ENCODE data around the gene TBC1D3B.
A peak's percentile ranks its signal among the peaks of the same experiment; 100 is the strongest.
"Not testable (repeated sequence)": the region's sequence is repeated elsewhere in the genome, so short reads cannot be mapped to it uniquely, and the experiment has no call there.

Gene TBC1D3B

GRCh38 chr17:36198831-36199465, 22.5 kb upstream of the TBC1D3B start:
- peak; percentile 67 to 88 for DNase-seq

GRCh38 chr17:36197387-36197703, 20.9 kb upstream of the TBC1D3B start:
- peak; percentile 67 to 91 for DNase-seq

- DNase-seq = no peak
Observed at GRCh38 chr17:36196131-36196486, 19.7 kb upstream of the TBC1D3B start.

- DNase-seq = peak in 1 of 2 donors; percentile 14
Observed at GRCh38 chr17:36195434-36196130, 19.1 kb upstream of the TBC1D3B start.

- peak in 1 of 2 donors; percentile 24 for DNase-seq
Observed at GRCh38 chr17:36194832-36195433, 18.5 kb upstream of the TBC1D3B start.

GRCh38 chr17:36194147-36194831, 17.9 kb upstream of the TBC1D3B start:
- peak in 1 of 2 donors; percentile 55 for DNase-seq

- no peak for DNase-seq
Observed at GRCh38 chr17:36193216-36193775, 16.9 kb upstream of the TBC1D3B start.

- not testable (repeated sequence) for DNase-seq
Observed at GRCh38 chr17:36190549-36191330, 14.3 kb upstream of the TBC1D3B start.

- DNase-seq = peak in 1 of 2 donors; percentile 64
Observed at GRCh38 chr17:36189993-36190392, 13.6 kb upstream of the TBC1D3B start.

GRCh38 chr17:36188891-36189306, 12.5 kb upstream of the TBC1D3B start:
- peak; percentile 95 to 100 for DNase-seq

GRCh38 chr17:36187943-36188665, 11.7 kb upstream of the TBC1D3B start:
- peak; percentile 70 to 83 for DNase-seq

- DNase-seq = peak in 1 of 2 donors; percentile 42
Observed at GRCh38 chr17:36186810-36187763, 10.7 kb upstream of the TBC1D3B start.

GRCh38 chr17:36185416-36185815, 9.0 kb upstream of the TBC1D3B start:
- DNase-seq = peak in 1 of 2 donors; percentile 6

GRCh38 chr17:36184023-36184765, 7.8 kb upstream of the TBC1D3B start:
- DNase-seq = peak in 1 of 2 donors; percentile 7

GRCh38 chr17:36183001-36183971, 6.8 kb upstream of the TBC1D3B start:
- DNase-seq = peak; percentile 79 to 85

- no peak for DNase-seq
Observed at GRCh38 chr17:36182176-36183000, 6.0 kb upstream of the TBC1D3B start.

- DNase-seq = peak in 1 of 2 donors; percentile 4
Observed at GRCh38 chr17:36181446-36182175, 5.2 kb upstream of the TBC1D3B start.
